Breast epithelium (tissue), 3 donors: ENCODE data around the gene SDCCAG8.

Experiments
- POLR2AphosphoS5 ChIP-seq, 3 donors: sonication (generic); formaldehyde crosslinking; IDR thresholded peaks; one replicate each; pipeline ENCODE4 v1.6.1; 2017; ENCODE audit warnings: antibody characterized with exemption in 3 of 3
- TF ChIP-seq, protein P1 (sequence below), 3 donors: fragments of 450-650 bp; IDR thresholded peaks; one replicate each; pipeline ENCODE4 v1.5.1; 2016 to 2017; ENCODE audit warnings: antibody characterized with exemption in 3 of 3, mild to moderate bottlenecking in 3 of 3, moderate library complexity in 3 of 3

- no peak for TF ChIP-seq POLR2AphosphoS5 (IDR thresholded peaks at IDR 0.05)
- TF ChIP-seq, protein P1, sequence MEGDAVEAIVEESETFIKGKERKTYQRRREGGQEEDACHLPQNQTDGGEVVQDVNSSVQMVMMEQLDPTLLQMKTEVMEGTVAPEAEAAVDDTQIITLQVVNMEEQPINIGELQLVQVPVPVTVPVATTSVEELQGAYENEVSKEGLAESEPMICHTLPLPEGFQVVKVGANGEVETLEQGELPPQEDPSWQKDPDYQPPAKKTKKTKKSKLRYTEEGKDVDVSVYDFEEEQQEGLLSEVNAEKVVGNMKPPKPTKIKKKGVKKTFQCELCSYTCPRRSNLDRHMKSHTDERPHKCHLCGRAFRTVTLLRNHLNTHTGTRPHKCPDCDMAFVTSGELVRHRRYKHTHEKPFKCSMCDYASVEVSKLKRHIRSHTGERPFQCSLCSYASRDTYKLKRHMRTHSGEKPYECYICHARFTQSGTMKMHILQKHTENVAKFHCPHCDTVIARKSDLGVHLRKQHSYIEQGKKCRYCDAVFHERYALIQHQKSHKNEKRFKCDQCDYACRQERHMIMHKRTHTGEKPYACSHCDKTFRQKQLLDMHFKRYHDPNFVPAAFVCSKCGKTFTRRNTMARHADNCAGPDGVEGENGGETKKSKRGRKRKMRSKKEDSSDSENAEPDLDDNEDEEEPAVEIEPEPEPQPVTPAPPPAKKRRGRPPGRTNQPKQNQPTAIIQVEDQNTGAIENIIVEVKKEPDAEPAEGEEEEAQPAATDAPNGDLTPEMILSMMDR (IDR thresholded peaks at IDR 0.05) = no peak
These were observed 176.3 kb downstream of the SDCCAG8 start for GRCh38 chr1:243432136-243432535.
